Esophagus squamous epithelium (tissue), 5 donors: ENCODE results near the gene IGF2BP1. TPM values are rescaled to one million over a fixed set of nuclear protein-coding genes. Genes with fewer than 3 reads are reported as not detected.

Experiments
- DNase-seq: peaks from one replicate; lab custom pipeline; 2025; lab: John Stamatoyannopoulos, UW
- H3K27ac ChIP-seq, 4 donors: fragments of 200-600 bp; sonication (generic); one replicate each; pipeline ENCODE4 v1.5.1; 2016 to 2019; ENCODE audit warnings: mild to moderate bottlenecking in 1 of 4
- H3K27me3 ChIP-seq, 4 donors: fragments of 200-600 bp; sonication (generic); 1 replicate in 3 of 4; 2 replicates in 1 of 4; pipeline versions ENCODE4 v1.5.1 to v1.6.0; 2017 to 2021; ENCODE audit warnings: antibody characterized with exemption in 1 of 4
- H3K36me3 ChIP-seq, 3 donors: fragments of 200-600 bp; sonication (generic); one replicate each; pipeline ENCODE4 v1.5.1; 2016 to 2019
- H3K4me1 ChIP-seq, 3 donors: fragments of 200-600 bp; sonication (generic); one replicate each; pipeline ENCODE4 v1.5.1; 2017 to 2019
- H3K4me3 ChIP-seq, 4 donors: fragments of 200-600 bp; sonication (generic); 1 replicate in 3 of 4; 2 replicates in 1 of 4; pipeline ENCODE4 v1.5.1; 2016 to 2019; ENCODE audit warnings: mild to moderate bottlenecking in 2 of 4, moderate library complexity in 1 of 4
- H3K9me3 ChIP-seq, 3 donors: fragments of 200-600 bp; sonication (generic); one replicate each; pipeline ENCODE4 v1.5.1; 2016 to 2019
- CTCF ChIP-seq, 6 experiments: fragments of 450-650 bp in 4 of 6; fragments of 200-600 bp in 2 of 6; sonication (generic) in 2 of 6; IDR thresholded peaks; one replicate each; pipeline ENCODE4 v1.5.1; 2016 to 2019; ENCODE audit warnings: antibody characterized with exemption in 6 of 6, mild to moderate bottlenecking in 4 of 6, moderate library complexity in 4 of 6
- POLR2A ChIP-seq, 4 donors: fragments of 450-650 bp; IDR thresholded peaks; one replicate each; pipeline ENCODE4 v1.6.1; 2017; ENCODE audit warnings: antibody characterized with exemption in 4 of 4, mild to moderate bottlenecking in 4 of 4, moderate library complexity in 3 of 4
- WGBS, 2 donors: methylation state at CpG; one replicate each; pipeline ENCODE4 v1.1.5; 2018; 5-methylcytosine and 5-hydroxymethylcytosine counted together
- intact Hi-C: fragments of 100-400 bp; cut with DNase I; formaldehyde crosslinking; loops from one replicate; pipeline ENCODE4 v1.15.0; 2022
- total RNA-seq, 4 donors: library from RNA; depleted of rRNA; stranded (reverse); fragments of >200 nt; gene quantifications; one replicate each; pipeline ENCODE4 v1.1.0, GENCODE V29; 2016
- donor health status: DM: yes; HTN: yes; CAD: no.

Gene IGF2BP1
- total RNA-seq, 4 donors from 2014 or later: not detected

- H3K27ac ChIP-seq: no peak overlapping the region
- intact Hi-C loops: no loop called here
- 69 to 80% methylated on average over 2 to 4 of the region's 6 CpGs for WGBS, 2 donors
- peaks cover 0 to 70% (median 0%) of the 10 kb centered on the region in 4 donors for H3K27me3 ChIP-seq
- H3K4me1 ChIP-seq: no peaks in the 10 kb centered on the region
- TF ChIP-seq POLR2A (IDR thresholded peaks at IDR 0.05): no peak
- TF ChIP-seq CTCF (IDR thresholded peaks at IDR 0.05): no peak
- H3K4me3 ChIP-seq: no peak overlapping the region
- no peaks in the 10 kb centered on the region for H3K9me3 ChIP-seq
- DNase-seq: no peak
- no peaks in the 10 kb centered on the region for H3K36me3 ChIP-seq
These were observed 56.1 kb downstream of the IGF2BP1 start for GRCh38 chr17:49053171-49053829.

GRCh38 chr17:49054342-49055092 lies 57.3 kb downstream of the IGF2BP1 start:
- intact Hi-C loops: no loop called here
- 70 to 93% methylated on average over 2 to 5 of the region's 6 CpGs for WGBS, 2 donors
- H3K4me3 ChIP-seq: no peak overlapping the region

GRCh38 chr17:49055181-49055927 lies 58.2 kb downstream of the IGF2BP1 start:
- Histone ChIP-seq H3K27me3 (peaks cover 0 to 60% (median 0%) of the 10 kb centered on the region in 4 donors), H3K36me3 (no peaks in the 10 kb centered on the region), H3K9me3 (no peaks in the 10 kb centered on the region), H3K4me1 (no peaks in the 10 kb centered on the region), H3K4me3 (no peak overlapping the region), H3K27ac (no peak overlapping the region)
- 59 to 74% methylated on average over 6 to 7 of the region's 7 CpGs for WGBS, 2 donors
- no peak for DNase-seq
- intact Hi-C loops: no loop called here
- TF ChIP-seq POLR2A (IDR thresholded peaks at IDR 0.05) (no peak), CTCF (IDR thresholded peaks at IDR 0.05) (no peak)

More at GRCh38 chr17:49054342-49055092, 57.3 kb downstream of the IGF2BP1 start:
- no peak for DNase-seq
- Histone ChIP-seq H3K36me3 (no peaks in the 10 kb centered on the region), H3K9me3 (no peaks in the 10 kb centered on the region), H3K27ac (no peak overlapping the region), H3K27me3 (peaks cover 0 to 66% (median 0%) of the 10 kb centered on the region in 4 donors), H3K4me1 (no peaks in the 10 kb centered on the region)
- TF ChIP-seq POLR2A (IDR thresholded peaks at IDR 0.05) (no peak), CTCF (IDR thresholded peaks at IDR 0.05) (no peak)

GRCh38 chr17:49061524-49061943 lies 64.3 kb downstream of the IGF2BP1 start:
- Histone ChIP-seq H3K4me3 (no peak overlapping the region), H3K36me3 (no peaks in the 10 kb centered on the region), H3K4me1 (no peaks in the 10 kb centered on the region), H3K27me3 (peaks cover 0 to 45% (median 0%) of the 10 kb centered on the region in 4 donors), H3K9me3 (no peaks in the 10 kb centered on the region), H3K27ac (no peak overlapping the region)
- intact Hi-C loops: no loop called here
- 40 to 51% methylated on average over 6 to 7 of the region's 7 CpGs for WGBS, 2 donors
- DNase-seq: no peak
- no peak for TF ChIP-seq CTCF (IDR thresholded peaks at IDR 0.05)
- no peak for TF ChIP-seq POLR2A (IDR thresholded peaks at IDR 0.05)
